HUES64 (cell line): ENCODE data around the gene ANKRD29.

ENCODE experiments used
- H3K27ac ChIP-seq: 2 replicates; pipeline ENCODE4 v1.7.0; 2013; ENCODE audit warnings: low read depth, low read length, inconsistent platforms
- H3K27me3 ChIP-seq: 2 replicates; pipeline ENCODE4 v1.6.1; 2013; ENCODE audit warnings: mild to moderate bottlenecking, low read length; ENCODE audit not compliant: insufficient read depth
- H3K36me3 ChIP-seq: 2 replicates; pipeline ENCODE4 v1.6.1; 2013; ENCODE audit warnings: mild to moderate bottlenecking, low read length; ENCODE audit not compliant: insufficient read depth
- H3K4me1 ChIP-seq: 2 replicates; pipeline ENCODE4 v1.6.1; 2013; ENCODE audit warnings: mild to moderate bottlenecking, low read length, moderate library complexity; ENCODE audit not compliant: insufficient read depth
- H3K4me3 ChIP-seq: 2 replicates; pipeline ENCODE4 v1.5.1; 2013; ENCODE audit warnings: mild to moderate bottlenecking, low read length, moderate library complexity
- H3K9ac ChIP-seq: 2 replicates; pipeline ENCODE4 v1.6.1; 2013; ENCODE audit warnings: mild to moderate bottlenecking, low read depth, low read length
- H3K9me3 ChIP-seq: 2 replicates; pipeline ENCODE4 v1.6.1; 2013; ENCODE audit warnings: low read depth, low read length; ENCODE audit not compliant: insufficient read depth
- WGBS: fragments of 150-250, 120-280 bp; methylation state at CpG from one replicate; pipeline ENCODE4 v1.1.7; 2013; ENCODE audit warnings: missing lambda C conversion rate; 5-methylcytosine and 5-hydroxymethylcytosine counted together

Gene ANKRD29

GRCh38 chr18:23664674-23665073 lies 2.0 kb upstream of the ANKRD29 start:
- Histone ChIP-seq H3K9me3 (no peaks in the 10 kb centered on the region), H3K36me3 (no peaks in the 10 kb centered on the region), H3K9ac (no peak overlapping the region), H3K4me1 (peaks cover 25% of the 10 kb centered on the region; the same call in 1 of the 2 replicates), H3K27me3 (peaks cover 25% of the 10 kb centered on the region), H3K4me3 (no peak overlapping the region), H3K27ac (no peak overlapping the region)
- WGBS, result 55% methylated on average over 6 of the region's 6 CpGs

GRCh38 chr18:23661735-23662308 lies 889 bp downstream of the ANKRD29 start:
- Histone ChIP-seq H3K9me3 (no peaks in the 10 kb centered on the region), H3K4me1 (peaks cover 16% of the 10 kb centered on the region; the same call in 1 of the 2 replicates), H3K27me3 (peaks cover 25% of the 10 kb centered on the region), H3K9ac (peak overlapping the region; percentile 57; the same call in 1 of the 2 replicates), H3K4me3 (peak overlapping the region; percentile 59), H3K36me3 (no peaks in the 10 kb centered on the region), H3K27ac (no peak overlapping the region)
- 78% methylated on average over 7 of the region's 9 CpGs for WGBS

DNA sequence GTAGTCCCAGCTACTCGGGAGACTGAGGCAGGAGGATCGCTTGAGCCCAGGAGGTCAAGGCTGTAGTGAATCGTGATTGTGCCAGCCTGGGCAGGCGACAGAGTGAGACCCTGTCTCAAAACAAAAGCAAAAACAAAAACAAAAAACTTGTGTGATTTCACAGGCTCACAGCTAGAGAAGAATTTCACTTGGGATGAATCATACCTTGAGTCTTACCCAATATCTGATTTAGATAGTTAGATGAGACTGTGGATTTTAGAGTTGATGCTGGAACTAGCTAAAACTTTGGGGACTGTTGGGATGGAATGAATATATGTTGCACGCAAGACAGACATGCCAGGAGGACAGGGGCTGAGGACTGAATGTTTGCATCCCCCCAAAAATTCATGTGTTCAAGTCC lies 4.4 kb downstream of the ANKRD29 start:
- H3K27ac ChIP-seq, result no peak overlapping the region
- no peaks in the 10 kb centered on the region for H3K9me3 ChIP-seq
- H3K36me3 ChIP-seq, result no peaks in the 10 kb centered on the region
- H3K4me1 ChIP-seq, result peaks cover 16% of the 10 kb centered on the region; the same call in 1 of the 2 replicates
- peaks cover 24% of the 10 kb centered on the region for H3K27me3 ChIP-seq
- WGBS, result 93% methylated on average over 5 of the region's 5 CpGs
- no peak overlapping the region for H3K4me3 ChIP-seq
- H3K9ac ChIP-seq, result no peak overlapping the region

DNA sequence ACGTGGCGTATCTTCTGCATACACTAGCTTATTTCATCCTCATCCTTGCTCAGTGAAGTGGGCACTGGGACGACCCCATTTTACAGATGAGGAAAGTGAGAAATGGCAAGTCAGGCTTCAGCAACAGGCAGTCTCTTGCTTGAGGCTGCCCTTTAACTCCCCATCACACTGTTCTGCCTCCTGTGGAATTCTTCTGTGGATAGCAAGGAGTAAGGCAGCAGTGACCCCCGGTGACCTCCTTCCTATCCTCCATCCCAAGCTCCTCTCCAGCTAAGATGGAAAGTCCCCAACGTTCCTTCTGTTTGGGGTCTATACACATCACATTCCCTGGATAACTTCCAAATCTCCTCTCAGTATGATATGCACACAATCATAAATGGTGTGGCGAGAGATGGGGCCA lies 10.5 kb downstream of the ANKRD29 start:
- WGBS, result 84% methylated on average over 6 of the region's 6 CpGs
- H3K9me3 ChIP-seq, result no peaks in the 10 kb centered on the region
- peaks cover 9% of the 10 kb centered on the region for H3K4me1 ChIP-seq
- no peak overlapping the region for H3K4me3 ChIP-seq
- H3K27me3 ChIP-seq, result no peaks in the 10 kb centered on the region
- no peak overlapping the region for H3K27ac ChIP-seq
- H3K36me3 ChIP-seq, result no peaks in the 10 kb centered on the region
- H3K9ac ChIP-seq, result no peak overlapping the region

DNA sequence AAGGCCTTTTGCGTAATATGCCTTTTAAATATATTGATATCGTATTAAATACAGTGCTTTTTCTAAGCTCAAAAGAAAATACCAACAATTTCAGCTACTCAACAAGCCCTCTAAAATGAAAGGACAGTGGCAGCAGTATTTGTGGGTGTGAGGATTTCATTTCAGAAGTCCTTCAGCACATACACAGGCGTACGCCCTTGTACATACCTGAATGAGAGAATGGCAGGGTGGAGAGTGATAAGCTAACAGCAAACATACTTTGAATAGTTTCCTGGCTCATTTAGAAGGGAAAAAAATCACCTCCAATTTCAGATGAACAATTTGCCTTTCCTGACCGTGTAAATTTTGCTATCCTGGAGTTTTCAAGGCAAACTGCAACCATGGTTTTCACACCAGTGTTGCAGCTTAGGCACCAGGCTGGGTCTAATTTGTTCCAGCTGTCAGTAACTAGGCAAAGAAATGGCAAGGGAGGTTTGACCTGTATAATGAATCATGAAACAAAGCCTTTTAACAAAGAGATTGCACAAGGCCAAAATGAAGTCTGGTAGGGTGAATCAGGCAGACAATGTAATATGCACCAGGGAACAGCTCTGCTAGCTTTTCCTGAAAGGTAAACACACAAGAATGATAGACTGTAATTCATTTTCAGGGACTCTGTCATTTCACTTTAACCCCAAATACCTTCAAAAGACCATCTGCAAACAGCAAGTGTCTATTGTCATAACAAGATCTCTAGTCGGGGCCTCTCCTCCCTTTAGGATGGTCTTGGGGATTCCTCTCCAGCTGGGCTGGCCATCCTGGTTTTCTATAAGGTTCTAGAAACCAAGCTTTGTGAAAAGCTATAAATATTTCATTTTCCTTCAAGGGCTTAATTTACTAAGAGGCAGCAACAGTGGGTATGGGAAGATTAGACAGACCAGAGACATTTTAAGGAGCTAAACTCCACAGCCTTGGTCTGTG lies 11.5 kb downstream of the ANKRD29 start:
- H3K27me3 ChIP-seq, result no peaks in the 10 kb centered on the region
- no peaks in the 10 kb centered on the region for H3K9me3 ChIP-seq
- peaks cover 9% of the 10 kb centered on the region for H3K4me1 ChIP-seq
- no peaks in the 10 kb centered on the region for H3K36me3 ChIP-seq
- no peak overlapping the region for H3K27ac ChIP-seq
- WGBS, result 88% methylated on average over 4 of the region's 6 CpGs
- no peak overlapping the region for H3K4me3 ChIP-seq
- no peak overlapping the region for H3K9ac ChIP-seq

GRCh38 chr18:23648940-23649607 lies 13.6 kb downstream of the ANKRD29 start:
- Histone ChIP-seq H3K4me3 (no peak overlapping the region), H3K4me1 (peaks cover 9% of the 10 kb centered on the region), H3K27me3 (no peaks in the 10 kb centered on the region), H3K9me3 (no peaks in the 10 kb centered on the region), H3K9ac (no peak overlapping the region), H3K27ac (no peak overlapping the region), H3K36me3 (no peaks in the 10 kb centered on the region)
- 94% methylated on average over 8 of the region's 8 CpGs for WGBS

DNA sequence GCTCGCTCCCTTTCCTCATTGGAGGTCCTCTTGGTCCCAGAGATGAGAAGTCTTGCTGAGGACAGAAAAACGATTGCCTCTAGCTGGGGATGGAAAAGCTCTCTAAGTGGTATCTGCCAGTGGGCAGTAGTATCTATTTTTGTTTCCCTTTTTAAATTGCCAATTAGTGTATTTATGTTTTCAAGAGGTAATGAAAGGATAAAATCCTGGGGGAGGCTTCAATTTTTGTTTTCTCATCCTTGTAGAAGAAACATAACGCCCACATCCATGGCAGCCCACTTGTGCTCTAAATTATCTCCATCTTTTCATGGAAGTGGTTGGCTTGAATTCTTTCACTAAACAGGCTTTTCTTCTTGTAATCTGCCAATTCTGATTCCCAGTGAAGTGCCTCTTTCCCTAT lies 14.3 kb downstream of the ANKRD29 start:
- 88% methylated on average over 3 of the region's 3 CpGs for WGBS
- H3K9me3 ChIP-seq, result no peaks in the 10 kb centered on the region
- H3K9ac ChIP-seq, result no peak overlapping the region
- H3K4me1 ChIP-seq, result peaks cover 9% of the 10 kb centered on the region
- H3K27ac ChIP-seq, result no peak overlapping the region
- no peaks in the 10 kb centered on the region for H3K27me3 ChIP-seq
- no peak overlapping the region for H3K4me3 ChIP-seq
- no peaks in the 10 kb centered on the region for H3K36me3 ChIP-seq

DNA sequence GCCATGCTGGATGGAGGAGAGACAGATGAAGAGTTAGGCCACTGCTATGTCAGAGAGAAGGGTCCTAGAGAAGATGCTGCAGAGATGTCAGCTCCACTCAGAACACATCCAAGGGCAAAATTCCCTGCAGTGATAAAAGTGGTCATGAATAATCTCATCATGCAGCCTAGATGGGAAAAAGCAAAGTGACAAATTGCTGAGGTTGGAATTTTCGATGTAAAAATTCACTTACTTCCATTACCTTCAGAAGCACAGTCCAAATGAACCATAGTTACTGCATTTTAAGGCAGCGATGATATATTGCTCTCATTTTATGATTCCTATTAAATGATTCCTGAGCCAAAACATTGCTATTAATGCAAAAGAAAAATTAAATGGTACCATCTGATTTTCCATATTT lies 16.4 kb downstream of the ANKRD29 start:
- Histone ChIP-seq H3K27ac (no peak overlapping the region), H3K27me3 (no peaks in the 10 kb centered on the region), H3K9ac (no peak overlapping the region), H3K4me3 (no peak overlapping the region), H3K9me3 (peaks cover 14% of the 10 kb centered on the region), H3K4me1 (peaks cover 2% of the 10 kb centered on the region), H3K36me3 (no peaks in the 10 kb centered on the region)
- WGBS, result 94% methylated on average over 2 of the region's 2 CpGs

- 91% methylated on average over 4 of the region's 4 CpGs for WGBS
- Histone ChIP-seq H3K36me3 (no peaks in the 10 kb centered on the region), H3K4me3 (no peak overlapping the region), H3K9ac (no peak overlapping the region), H3K27me3 (no peaks in the 10 kb centered on the region), H3K27ac (no peak overlapping the region), H3K4me1 (no peaks in the 10 kb centered on the region), H3K9me3 (peaks cover 15% of the 10 kb centered on the region)
These were observed 17.0 kb downstream of the ANKRD29 start for GRCh38 chr18:23645568-23646175.

GRCh38 chr18:23643815-23644490 lies 18.8 kb downstream of the ANKRD29 start:
- H3K4me3 ChIP-seq, result no peak overlapping the region
- H3K36me3 ChIP-seq, result no peaks in the 10 kb centered on the region
- H3K9me3 ChIP-seq, result peaks cover 15% of the 10 kb centered on the region
- no peak overlapping the region for H3K27ac ChIP-seq
- no peaks in the 10 kb centered on the region for H3K27me3 ChIP-seq
- no peaks in the 10 kb centered on the region for H3K4me1 ChIP-seq
- H3K9ac ChIP-seq, result no peak overlapping the region
- 98% methylated on average over 2 of the region's 2 CpGs for WGBS
